ENCODE data around the gene RIPK1.
"Not testable (repeated sequence)": the region's sequence is repeated elsewhere in the genome, so short reads cannot be mapped to it uniquely, and the experiment has no call there.

RIPK1 gene

DNA sequence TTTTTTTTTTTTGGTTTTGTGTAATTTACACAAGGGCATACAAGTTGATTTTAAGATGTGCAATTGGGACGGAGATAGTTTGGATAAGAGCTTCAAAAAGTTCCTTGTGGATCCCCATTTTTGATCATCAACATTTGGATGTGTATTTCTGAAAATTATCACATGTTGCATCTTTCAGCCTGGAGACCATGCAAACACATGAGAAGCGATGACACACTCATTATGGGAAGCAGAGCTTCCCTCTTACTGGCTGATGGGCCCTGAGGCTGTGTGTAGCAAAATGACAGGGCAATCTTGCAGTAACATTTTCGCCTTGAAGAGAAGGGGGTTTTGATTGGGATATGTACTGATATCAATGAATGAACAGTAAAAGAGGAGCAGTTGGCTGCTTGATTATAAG lies 22.0 kb upstream of the RIPK1 start:
- peak; percentile 55 for DNase-seq

DNA sequence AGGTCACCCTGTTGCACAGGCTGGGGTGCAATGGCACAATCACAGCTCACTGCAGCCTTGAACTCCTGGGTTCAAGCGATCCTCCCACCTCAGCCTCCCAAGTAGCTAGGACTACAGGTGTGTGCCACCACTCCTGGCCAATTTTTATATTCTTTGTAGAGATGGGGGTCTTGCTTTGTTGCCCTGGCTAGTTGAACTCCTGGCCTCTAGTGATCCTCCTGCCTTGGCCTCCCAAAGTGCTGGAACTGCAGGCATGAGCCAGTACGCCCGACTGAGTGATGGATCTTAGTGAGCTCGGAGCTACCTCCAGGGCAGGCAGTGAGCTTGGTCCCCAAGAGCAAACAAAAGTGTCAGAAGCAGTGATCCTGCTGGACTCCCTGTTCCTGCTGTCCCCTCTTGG lies 20.3 kb upstream of the RIPK1 start:
- not testable (repeated sequence) for DNase-seq

DNA sequence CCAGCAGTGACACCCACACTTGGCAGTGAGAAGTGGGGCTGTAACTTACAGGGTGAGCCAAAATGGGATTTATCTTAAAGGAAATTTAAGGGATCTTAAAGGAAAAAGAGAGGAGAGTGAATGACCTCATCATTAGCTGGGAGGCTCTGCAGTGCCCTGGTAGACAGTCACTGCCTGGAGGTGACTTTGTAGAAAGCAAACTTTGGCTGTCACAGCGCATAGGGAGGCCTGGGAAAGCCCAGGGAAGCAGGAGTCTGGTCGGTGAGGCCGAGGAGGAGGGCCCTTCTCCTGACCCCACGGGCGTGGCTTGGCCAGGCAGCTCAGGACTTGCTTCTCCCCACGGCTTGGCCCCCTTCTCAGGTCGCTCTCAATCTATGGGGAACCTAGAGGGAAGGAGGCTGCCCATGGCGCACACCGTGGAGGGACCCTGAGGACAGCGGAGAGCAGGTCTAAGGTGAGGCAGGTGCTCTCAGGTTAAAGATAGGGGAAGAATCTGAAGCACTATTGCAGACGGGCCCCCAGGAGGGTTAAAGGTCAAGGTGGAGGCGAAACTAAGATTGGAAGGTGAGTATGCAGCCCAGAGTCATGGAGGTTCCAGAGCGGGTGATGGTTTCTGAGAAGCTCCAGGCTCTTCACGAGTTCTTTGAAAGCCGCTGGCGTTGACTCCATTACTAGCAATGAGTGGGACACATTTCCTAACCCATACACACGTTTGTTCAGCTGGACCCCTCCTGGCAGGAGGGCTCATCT lies 15.6 kb upstream of the RIPK1 start:
- DNase-seq, result no peak

DNA sequence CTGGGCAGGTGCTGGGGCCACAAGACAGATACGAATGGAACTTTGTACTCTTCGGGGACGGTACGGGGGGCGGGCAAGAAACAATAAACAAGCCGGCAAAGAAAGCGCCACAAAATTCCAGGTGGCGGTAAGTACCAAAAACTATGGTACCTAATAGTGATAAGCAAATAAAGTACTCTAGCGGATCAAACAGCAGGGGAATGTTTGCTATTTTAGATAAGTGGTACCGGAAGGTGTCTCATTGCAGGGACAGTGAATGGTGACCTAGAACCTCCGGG lies 15.1 kb upstream of the RIPK1 start:
- DNase-seq, result no peak

DNA sequence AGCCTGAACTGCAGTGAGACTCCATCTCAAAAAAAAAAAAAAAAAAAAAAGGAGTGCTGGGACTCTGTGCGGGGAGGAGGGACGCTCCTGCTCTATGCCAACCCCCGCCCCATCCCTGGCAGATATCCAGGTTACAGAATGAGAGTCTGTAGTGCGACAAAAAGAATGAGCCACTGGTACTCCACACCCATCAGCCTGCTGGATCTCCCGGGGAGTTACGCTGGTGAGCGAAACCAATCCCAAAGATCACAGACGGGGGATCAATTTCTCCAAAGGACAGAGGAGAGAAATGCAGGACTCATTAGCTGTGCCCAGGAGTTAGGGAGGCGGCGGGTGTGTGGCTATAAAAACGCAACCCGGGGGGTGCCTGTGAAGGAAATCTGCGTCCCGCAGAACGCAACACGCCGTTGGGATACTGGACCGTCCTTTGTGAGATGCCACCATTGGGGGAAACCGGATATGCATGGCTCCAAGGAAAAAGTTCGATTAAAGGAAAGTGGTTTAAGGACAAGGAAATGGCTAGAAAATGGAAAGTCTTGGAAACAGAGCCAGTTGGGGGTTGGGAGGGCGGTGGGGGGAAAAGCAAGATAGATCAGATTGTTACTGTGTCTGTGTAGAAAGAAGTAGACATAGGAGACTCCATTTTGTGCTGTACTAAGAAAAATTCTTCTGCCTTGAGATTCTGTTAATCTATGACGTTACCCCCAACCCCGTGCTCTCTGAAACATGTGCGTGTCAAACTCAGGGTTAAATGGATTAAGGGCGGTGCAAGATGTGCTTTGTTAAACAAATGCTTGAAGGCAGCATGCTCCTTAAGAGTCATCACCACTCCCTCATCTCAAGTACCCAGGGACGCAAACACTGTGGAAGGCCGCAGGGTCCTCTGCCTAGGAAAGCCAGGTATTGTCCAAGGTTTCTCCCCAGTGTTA lies 13.8 kb upstream of the RIPK1 start:
- DNase-seq, result peak; percentile 55

DNA sequence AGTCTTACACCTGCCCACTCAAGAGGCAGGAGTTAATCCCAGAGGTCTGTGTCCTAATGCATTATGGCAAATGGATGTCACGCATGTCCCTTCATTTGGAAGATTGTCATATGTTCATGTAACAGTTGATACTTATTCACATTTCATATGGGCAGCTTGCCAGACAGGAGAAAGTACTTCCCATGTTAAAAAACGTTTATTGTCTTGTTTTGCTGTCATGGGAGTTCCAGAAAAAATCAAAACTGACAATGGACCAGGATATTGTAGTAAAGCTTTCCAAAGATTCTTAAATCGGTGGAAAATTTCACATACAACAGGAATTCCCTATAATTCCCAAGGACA lies 13.2 kb upstream of the RIPK1 start:
- peak; percentile 42 for DNase-seq

DNA sequence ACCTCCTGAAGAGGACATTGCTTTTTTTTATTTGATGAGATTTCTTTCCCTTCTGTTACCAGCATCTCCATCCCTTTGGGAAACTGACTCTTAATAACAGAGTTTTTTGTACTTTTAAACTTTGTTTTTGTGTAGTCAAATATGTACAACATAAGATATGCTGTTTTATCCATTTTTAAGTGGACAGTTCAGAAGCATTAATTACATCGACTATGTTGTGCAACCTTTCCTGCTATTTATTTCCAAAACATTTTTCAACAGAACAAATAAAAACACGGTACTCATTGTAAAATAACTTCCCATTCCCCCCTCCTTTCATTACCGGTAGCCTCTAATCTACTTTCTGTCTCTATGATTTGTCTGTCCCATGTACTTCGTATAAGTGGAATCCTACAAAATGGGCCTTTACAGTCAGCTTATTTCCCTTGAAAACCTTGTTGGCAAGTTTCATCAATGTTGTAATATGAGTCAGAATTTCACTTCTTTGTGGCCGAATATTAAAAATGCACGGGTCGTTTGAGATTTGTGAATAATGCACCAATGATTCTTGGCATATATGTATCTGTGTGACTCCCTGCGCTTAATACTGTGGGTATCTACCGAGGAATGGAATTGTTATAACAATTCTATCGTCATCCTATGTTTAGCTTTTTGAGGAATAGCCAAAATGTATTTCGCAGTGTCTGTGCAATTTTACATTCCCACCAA lies 11.1 kb upstream of the RIPK1 start:
- no peak for DNase-seq

DNA sequence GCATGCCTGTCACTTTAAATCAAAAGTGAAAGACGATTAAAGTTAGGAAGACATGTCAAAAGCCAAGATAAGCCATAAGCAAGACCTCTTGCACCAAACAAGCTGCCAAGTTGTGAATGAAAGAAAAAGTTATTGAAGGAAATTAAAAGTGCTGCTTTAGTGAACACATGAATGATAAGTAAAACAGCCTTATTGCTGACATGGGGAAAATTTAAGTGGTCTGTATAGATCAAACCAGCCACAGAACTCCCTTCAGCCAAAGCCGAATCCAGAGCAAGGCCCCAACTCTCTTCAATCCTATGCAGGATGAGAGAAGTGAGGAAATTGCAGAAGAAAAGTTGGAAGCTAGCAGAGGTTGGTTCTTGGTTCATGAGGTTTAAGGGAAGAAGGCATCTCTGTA lies 9.3 kb upstream of the RIPK1 start:
- peak; percentile 55 for DNase-seq

DNA sequence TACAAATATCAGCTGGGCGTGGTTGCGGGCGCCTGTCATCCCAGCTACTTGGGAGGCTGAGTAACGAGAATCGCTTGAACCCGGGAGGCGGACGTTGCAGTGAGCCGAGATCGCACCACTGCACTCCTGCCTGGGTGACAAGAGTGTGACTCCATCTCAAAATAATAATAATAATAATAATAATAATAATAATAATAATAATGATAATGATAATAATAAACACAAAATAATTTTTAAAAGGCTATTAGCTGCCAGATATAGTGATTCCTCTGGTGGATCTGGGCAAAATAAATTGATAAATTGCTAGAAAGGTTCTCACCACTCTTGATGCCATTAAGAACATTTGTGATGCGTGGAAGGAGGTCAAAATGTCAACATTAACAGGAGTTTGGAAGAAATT lies 8.2 kb upstream of the RIPK1 start:
- not testable (repeated sequence) for DNase-seq

DNA sequence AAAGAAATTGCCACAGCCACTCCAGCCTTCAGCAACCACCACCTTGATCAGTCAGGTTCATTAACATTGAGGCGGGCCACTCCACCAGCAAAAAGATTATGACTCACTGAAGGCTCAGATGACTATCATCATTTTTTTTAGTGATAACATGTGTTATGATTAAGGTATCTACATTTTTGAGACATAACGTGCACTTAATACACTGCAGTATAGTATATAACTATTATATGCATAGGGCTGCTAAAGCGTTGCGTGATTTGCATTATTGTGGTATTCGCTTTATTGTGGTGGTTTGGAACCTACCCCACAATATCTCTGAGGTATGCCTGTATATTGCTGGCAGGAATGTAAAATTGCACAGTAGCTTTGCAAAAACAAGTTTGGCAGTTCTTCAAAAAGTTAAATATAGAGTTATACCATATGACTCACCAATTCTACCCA lies 6.8 kb upstream of the RIPK1 start:
- DNase-seq, result peak; percentile 43

DNA sequence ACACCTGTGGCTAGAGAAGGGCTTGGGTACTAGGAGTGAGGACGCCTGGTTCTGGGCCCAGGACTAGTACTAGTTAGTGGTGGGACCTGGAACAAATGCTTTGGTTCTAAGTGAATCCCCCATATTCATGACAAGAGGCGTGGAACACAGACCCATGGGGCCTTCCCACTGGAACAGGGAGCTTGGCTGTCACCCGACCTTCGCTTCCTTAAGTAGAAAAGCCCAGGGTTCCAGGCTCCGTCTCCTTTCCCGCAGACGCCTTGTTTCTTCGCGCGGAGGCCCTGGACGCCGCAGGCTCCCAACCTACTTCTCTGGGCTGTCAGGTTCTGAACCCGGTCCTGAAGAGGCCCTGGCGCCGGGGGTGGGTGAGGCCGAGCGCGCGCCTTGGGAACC lies 5.0 kb upstream of the RIPK1 start:
- not testable (repeated sequence) for DNase-seq

DNA sequence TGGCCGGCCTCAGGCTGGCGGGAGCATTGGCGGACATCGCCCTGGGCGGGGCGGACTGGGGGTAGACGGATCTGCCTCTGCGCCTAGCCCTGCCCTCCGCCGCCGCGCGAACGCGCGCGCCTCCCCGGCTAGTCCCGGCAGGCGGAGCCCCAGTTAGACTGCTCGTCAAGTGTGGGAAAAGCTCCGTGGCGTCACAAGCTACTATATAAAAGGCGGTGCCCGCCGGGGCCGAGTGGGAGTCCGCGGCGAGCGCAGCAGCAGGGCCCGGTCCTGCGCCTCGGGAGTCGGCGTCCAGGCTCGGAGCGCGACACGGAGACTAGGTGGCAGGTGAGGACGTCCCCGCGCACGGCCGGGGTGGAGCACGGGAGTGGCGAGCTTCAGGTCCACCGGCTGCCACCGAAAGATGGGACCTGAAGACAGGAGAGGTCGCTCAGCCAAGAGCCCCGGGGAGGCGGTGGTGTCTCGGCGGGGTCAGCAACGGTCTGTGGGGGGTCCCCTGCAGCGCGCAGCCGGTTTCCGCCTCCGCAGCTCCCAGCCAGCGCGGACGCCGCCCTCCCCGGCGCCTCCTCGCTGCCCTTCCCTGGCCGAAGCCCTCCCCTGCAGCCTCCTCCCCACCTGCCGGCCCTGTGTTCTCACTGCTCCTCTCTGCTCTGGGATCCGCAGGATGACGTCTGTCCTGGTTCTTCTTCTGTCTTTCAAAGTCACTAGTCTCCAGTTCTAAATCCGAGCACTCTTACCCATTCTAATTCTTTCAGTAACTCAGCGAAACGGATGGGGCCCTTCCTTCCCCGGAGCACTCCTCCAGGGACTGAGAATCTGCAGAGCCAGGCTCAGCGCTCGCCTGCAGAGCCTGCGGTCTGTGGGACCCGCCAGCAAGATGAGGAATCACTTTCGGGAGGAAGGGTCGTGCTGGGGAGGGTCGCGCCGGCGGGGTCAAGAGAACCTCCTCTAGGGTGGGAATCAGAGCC lies 4.3 kb upstream of the RIPK1 start:
- DNase-seq, result peak; percentile 94

DNA sequence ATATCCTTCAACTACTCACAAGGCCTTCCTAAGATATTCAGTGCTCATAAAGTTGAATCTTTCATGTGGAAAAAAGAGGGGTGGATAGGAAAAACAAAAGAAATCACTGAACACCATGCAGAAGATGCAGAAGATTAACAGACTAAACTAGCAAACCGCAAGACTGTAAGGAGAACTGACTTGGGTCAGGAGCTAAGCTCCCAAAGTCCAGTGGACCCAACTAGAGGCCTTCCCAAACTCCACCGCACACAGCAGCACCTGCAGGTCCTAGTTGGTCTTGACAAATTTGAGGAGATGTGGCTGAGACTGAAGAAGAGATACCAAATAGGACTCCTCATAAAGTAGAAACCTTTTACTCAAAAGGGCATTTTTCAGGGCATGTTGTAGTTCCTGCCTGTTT lies 3.3 kb downstream of the RIPK1 start:
- DNase-seq, result no peak

DNA sequence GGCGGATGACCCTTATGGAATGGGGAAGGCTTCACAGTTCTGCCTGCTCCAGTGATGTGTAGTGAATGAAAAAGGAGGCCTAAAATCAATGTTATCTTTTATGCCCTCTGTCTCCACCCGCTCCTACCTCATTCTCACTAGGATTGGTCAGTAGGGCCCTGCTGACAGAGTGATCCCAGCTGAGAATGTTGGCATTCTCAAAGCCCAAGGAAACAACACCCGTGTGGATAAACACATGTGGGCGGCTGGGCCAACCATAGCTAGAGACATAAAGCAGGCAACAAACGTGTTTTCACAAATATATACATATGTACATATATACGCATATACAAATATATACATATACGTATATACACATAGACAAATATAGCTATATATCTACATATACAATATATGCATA lies 4.5 kb downstream of the RIPK1 start:
- DNase-seq, result no peak

DNA sequence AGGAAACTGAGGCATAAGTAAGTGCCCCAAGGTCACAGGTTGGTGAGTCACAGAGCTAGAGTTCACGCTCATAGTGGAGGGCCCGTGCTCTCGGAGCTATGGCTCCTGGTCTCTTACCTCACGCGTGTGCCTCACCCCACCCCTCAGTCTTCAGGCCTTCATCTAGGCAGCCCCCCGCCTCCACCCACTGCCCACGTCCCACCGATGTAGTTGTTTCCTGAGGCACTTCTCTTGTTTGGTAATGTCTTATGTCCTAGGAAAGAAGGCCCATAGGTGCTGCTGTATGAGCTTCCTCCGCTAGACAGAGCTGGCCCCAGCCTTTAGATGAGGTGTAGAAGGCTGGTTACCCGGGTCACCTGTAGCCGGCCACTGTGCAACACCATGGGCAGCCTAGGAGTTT lies 5.1 kb downstream of the RIPK1 start:
- no peak for DNase-seq

DNA sequence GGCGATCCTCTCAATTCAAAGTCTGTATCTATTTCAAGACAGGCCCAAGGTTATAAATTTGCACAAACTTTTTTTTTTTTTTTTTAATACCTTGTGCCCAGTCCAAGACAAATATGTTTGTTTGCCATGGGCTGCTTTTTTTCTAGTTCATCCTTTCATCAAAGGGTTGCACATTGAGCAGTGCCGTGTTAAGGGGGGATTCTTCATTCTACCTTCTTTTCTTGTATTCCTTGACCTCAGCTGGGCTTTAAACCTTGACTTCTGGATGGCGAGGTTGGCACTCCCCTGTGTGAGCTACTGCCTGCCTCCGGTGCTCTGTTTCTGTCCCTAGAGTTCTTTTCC lies 7.4 kb downstream of the RIPK1 start:
- DNase-seq, result no peak

DNA sequence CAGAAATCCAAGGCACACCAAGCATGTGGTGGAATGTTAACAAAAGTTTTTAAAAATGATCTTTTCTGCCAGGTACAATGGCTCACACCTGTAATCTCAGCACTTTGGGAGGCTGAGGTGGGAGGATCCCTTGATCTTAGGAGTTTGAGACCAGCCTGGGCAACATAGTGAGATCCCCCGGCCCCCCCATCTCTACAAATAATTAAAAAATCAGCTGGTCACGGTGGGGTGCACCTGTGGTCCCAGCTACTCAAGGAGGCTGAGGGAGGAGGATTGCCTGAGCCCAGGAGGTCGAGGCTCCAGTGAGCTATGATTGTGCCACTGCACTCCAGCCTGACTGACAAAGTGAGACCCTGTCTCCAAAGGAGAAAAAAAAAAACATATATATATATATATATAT lies 8.0 kb downstream of the RIPK1 start:
- DNase-seq, result no peak

DNA sequence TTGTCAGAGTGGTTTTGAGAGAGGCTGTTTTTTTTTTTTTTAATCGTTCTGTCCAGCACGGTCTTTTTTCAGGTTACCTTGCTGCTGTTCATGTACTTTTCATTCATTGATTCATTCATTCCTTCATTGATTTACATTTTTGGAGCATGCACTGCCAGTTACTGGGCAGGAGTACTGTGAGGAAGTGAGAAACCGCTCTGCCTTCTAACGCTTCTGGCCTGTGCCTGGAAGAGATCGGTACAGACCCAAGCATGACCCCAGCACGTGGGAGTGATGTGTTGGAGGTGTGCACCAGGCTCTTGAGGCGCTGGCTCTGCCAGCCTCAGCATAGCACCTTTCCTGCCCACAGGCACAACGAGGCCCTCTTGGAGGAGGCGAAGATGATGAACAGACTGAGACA lies 9.1 kb downstream of the RIPK1 start:
- no peak for DNase-seq

DNA sequence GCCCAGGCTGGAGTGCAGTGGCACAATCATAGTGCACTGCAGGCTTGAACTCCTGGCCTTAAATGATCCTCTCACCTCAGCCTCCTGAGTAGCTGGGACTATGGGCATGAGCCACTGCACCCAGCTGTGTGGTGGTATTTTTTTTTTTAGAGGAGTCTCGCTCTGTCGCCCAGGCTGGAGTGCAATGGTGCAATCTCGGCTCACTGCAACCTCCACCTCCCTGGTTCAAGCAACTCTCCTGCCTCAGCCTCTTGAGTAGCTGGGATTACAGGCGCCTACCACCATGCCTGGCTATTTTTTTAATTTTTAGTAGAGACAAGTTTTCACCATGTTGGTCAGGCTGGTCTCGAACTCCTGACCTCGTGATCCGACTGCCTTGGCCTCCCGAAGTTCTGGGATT lies 10.7 kb downstream of the RIPK1 start:
- DNase-seq, result not testable (repeated sequence)

DNA sequence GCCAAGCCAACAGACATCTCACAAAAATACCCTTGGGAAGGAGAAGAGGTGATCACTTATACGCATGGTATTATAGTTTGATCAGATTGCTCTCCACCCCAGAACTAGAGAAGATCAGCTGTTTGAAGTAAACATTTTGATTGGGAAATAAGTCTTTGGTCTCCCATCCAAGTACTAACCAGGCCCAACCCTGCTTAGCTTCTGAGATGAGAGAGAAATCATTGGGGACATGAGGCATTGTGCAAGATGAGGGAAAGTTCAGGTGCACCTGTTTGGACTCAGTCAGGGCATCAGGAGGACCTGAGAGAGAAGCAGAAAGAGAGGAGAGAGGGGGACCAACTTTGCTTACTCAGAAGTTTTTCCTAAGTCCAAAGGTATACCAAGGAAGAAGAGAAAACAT lies 11.4 kb downstream of the RIPK1 start:
- no peak for DNase-seq

DNA sequence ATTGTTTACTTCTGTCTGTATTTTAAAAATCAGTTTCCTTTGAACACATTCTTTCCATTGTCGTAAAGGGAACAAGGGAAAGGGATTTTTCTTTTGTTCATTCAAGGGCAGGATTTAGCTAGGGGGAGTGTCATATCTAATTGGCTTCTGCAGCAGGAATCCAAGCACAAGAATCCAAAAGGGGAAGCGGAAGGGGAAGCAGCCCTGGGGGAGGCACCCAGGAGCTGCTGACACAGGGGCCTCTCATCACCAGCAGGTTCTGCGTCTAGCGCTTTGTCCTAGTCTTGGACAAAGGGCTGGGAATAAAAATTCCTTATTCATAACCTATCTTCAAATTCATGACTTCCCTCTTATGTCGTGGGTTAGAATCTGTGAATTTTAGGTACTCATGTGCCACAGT lies 13.7 kb downstream of the RIPK1 start:
- DNase-seq, result no peak

DNA sequence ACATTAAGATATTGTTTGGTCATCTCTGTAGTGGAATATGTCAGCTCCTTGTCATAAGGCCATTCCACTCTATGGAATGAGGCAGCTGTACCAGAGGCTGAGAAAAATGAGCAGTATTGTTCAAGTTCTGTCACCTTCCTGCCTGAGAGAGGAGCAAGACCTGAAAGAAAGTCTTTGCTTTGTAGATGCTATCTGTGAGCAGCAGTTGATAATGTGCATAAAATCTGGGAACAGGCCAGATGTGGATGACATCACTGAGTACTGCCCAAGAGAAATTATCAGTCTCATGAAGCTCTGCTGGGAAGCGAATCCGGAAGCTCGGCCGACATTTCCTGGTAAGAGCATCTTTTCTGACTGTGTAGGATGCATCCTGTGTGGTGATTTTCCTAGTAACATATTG lies 16.8 kb downstream of the RIPK1 start:
- DNase-seq, result no peak

All from OCI-M1 (cell line).